ENCODE results near the gene IRS1.

- no peak for TF ChIP-seq CTCF (IDR thresholded peaks at IDR 0.05)
- TF ChIP-seq POLR2A (IDR thresholded peaks at IDR 0.05) = peak in 1 of 2 donors; percentile 45
These were observed 36.4 kb upstream of the IRS1 start, which contains the start of gene RHBDD1 for GRCh38 chr2:226835796-226836547.

Data from vagina (tissue), 2 donors.